EL (cell line): ENCODE measurements around the gene SERF1B.
"Not testable (repeated sequence)": the region's sequence is repeated elsewhere in the genome, so short reads cannot be mapped to it uniquely, and the experiment has no call there.

Source experiments
- DNase-seq: peaks from one replicate; pipeline ENCODE4 v3.0.0-alpha.2; 2016

SERF1B gene

DNA sequence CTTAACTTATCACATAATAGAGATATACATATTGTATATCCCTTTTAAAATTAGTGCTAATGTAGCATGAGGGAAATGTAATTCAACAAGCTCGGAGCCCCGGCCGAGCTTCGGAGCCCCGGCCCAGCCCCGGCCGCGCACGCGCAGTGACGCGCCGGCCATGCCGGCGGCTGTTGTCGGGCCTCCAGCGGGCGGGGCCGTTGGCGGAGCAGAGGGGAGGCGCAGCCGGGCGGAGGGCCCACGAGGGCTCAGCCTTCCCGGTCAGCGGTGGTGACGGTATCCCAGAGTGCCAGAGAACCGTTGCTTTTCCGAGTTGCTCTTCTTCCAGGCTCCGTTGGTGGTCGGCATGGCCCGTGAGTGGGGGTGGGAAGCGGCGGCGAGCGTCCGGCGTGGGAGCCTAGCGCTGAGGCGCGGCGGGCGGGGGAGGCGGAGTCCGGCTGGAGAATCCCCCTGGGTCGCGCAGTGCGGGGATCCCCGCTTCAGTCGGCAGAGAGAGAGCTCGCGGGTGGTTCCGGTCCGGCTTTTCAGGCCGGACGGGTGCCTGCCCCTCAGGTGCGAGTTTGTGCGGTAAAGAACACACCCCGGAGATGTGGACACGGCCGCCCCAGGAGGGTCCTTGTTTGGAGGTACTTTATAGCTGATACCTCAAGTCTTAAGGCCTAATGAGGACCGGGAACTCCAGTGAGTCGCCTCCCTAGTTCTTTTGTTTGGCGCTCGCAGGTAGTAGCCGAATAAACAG, at the start of gene SERF1B:
Gene SERF1B, plus strand, starts transcription at position 146 of the 739 bp plus-strand sequence. Its CDS starts 201 bp downstream, at position 347.
- DNase-seq = not testable (repeated sequence)

DNA sequence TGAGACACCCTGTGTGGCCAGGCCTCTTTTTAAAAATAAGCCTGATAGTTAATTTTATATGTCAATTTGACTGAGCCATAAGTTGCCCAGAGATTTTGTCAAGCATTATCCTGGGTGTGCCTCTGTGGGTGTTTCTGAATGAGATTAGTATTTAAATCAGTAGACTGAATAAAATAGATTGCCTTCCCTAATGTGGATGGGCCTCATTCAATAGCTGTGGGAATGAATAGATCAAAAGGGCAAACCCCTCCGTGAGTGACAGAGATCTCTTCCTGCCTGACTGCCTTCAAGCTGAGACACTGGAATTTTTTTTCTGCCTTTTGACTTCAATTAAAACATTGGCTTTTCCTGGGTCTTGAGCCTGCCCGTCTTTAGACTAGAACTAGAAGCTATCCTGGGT, 33.3 kb upstream of the SERF1B start:
- not testable (repeated sequence) for DNase-seq

DNA sequence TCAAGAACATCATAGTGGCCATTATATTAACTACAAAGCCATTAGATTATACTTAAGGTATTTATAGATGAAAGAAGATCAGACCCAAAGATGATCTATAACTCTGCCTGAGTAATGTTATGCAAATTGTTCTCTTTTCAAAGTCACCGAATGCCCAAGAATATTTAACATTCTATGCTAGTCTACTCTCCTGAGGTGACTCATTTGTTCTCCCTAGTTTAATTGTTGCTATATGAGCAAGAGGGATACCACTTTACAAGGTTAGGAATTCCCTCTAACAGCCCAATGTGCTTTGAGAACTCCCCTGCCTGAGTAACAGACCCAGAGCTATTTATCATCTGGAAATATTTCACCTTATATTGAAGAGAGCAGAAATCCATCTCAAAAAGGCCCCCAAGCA, 29.5 kb upstream of the SERF1B start:
- DNase-seq = not testable (repeated sequence)

DNA sequence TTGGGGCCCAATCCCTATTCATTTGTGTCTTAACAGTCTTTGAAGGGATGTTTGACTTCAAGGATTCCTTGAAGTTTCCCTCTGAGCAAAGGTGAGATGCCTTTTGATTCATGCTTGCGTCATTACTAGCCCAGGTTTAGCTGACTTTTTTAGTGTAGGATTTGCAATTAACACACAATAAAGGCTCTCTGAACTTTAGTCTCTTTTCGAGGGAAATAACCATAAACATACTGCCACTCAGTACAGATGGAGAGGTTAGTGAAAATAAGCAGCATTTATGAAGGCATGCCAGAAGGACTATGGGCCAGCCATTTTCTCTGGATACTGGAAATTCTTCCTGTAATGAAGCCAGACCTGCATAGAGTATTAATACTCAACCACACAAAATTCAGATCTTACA, 4.4 kb upstream of the SERF1B start:
- DNase-seq = not testable (repeated sequence)

DNA sequence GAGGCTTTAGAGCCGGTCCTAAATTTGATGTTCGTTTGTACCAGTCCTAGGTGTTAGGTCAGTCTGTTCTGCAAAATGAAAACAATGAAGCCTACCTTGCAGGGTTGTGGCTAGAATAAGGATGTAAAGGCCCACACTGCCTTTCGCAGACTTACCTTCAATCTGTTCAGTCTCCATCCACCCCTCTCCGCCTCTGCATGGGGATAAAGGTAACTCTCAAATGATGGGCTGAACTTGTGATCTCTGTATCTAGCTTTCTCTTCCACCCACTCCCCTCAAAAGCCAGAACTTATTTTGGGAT, 744 bp downstream of the SERF1B start:
- DNase-seq = not testable (repeated sequence)

DNA sequence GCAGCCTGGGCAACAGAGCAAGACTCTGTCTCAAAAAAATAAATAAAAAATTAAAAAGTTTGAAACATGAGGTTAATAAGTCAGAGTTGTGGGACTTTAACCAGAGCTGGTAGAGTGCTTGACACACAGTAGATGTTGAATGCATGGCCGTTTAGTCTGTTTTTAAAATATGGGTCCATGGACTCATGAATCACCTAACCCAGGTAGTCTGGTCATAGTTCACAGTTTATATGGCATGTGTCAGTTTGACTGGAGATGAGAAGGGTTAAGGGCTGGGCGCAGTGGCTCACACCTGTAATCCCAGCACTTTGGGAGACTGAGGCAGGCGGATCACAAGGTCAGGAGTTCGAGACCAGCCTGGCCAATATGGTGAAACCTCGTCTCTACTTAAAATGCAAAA, 6.2 kb downstream of the SERF1B start:
- not testable (repeated sequence) for DNase-seq

DNA sequence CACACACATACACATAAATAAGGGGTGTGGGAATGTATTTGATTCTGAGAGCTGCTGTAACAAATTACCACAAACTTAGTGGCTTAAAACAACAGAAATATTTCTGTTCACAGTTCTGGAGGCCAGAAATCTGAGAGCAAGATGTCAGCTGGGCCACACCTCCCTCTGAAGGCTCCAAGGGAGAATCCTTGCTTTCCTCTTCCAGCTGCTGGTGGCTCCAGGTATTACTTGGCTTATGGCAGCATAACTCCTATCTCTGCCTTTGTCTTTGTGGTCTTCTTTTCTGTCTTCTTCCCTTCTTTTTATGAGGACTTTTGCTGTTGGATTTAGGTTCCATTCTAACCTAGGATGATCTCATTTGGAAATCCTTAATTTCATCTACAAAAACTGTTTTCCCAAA, 16.4 kb downstream of the SERF1B start:
- not testable (repeated sequence) for DNase-seq

DNA sequence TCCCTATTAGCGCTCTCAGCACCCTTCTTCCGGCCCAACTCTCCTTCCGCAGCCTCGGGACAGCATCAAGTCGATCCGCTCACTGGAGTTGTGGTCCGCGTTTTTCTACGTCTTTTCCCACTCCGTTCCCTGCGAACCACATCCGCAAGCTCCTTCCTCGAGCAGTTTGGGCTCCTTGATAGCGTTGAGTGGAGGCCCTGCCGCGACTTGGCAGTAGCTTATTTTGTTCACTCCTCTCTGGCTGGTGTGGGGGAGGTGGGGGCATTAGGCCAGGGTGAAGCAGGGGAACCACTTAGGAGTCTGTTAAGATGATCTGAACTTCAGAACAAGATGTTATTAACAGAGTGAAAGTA, 24.7 kb downstream of the SERF1B start:
- not testable (repeated sequence) for DNase-seq

DNA sequence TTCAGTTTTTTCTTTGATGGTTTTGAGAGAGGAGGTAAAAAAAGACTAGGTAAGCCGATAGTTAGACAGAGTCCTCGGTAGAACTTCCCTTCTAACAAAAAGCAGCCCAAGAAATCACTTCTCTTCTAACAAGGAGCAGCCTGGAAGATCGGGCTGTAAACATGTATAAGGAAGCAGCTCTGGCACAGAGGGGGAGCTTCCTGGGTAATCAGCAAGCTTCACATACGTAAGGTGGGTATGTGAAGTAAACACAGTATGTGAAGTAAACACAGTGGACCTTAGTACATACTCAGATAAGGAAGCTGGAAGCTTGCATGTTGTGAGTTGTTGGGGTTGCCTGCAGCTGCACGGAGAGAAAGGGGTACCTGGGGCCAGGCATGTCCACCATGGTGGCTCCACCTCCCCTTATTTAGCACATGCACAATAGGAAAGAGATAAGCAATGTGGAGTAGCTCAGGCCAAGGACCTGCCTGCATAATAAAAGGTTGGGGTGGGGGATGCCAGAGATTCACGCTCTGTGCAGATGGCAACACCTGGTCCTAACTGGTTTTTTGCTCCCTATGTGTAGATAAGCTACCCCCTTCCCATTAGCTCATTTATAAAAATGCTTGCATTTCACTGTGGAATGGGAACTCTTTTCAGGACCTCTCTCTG, 31.4 kb downstream of the SERF1B start:
- not testable (repeated sequence) for DNase-seq

DNA sequence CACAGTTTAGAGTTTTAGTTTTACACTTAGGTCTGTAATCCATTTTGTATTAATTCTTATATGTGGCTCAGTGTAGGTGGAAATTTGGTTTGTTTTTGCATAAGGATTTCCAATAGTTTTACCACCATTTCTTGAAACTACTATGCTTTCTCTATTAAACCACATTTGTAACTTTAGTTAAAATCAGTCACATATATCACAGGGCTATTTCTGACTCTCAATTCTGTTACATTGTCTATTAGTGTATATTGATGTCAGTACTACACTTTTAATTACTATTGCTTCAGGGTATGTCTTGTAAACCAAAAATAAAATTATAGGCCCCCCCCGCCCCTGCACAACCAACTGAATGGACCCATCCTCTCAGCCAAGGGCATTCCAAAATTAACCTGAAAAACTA, 32.1 kb downstream of the SERF1B start:
- DNase-seq = not testable (repeated sequence)

DNA sequence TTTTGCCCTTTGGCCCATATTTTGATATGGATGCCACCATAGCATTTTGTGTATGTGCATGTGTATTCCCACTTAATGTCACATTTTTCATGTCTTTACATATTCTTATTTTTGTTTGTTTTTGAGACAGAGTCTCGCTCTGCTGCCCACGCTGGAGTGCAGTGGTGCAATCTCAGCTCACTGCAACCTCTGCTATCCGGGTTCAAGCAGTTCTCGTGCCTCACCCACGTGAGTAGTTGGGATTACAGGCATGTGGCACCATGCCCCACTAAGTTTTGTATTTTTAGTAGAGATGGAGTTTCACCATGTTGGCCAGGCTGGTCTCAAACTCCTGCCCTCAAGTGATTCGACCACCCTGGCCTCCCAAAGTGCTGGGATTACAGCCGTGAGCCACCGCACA, 52.6 kb downstream of the SERF1B start:
- not testable (repeated sequence) for DNase-seq

DNA sequence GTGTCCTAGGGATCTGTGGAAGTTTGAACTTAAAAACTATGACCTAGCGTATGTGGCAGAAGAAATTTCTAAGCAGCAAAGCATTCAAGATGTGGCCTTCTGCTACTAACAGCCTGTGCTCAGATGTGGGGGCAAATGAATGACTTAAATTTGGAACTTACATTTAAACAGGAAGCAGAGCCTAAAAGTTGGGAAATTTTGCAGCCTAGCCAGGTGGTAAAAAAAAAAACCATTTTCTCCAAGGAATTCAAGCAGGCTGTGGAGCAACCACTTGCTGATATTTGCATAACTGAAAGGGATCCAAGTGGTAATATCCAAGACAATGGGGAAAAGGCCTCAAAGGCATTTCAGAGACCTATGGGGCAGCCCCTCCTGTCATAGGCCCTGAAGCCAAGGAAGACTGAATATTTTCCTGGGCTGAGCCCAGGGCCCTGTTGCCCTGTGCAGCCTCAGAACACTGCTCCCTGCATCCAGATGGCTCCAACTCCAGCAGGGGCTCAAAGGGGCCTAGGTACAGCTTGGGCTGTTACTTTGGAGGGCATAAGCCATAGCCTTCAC, 63.9 kb downstream of the SERF1B start:
- not testable (repeated sequence) for DNase-seq

DNA sequence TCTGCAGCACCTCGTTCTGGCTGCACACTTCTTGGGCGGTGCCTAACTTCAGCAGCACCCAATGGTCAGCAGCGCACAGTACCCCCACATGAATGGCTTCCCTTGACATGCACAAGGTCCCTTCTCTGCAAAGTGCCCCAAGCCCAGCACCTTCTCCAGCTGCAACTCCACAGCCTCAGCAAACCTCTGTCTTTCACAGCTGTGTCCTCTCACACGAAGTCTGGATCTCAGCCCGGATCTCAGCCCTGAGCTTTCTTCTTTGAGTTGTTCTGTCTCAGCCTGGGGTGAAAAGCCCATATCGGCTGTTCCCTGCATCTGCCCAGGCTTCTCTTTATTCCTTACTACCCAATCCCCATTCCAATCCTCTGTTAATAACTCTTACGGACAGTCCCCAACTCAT, 66.7 kb downstream of the SERF1B start:
- not testable (repeated sequence) for DNase-seq
